Measurements from ENCODE around the gene TMEM107.
A peak's percentile ranks its signal among the peaks of the same experiment; 100 is the strongest.

The TMEM107 gene

DNA sequence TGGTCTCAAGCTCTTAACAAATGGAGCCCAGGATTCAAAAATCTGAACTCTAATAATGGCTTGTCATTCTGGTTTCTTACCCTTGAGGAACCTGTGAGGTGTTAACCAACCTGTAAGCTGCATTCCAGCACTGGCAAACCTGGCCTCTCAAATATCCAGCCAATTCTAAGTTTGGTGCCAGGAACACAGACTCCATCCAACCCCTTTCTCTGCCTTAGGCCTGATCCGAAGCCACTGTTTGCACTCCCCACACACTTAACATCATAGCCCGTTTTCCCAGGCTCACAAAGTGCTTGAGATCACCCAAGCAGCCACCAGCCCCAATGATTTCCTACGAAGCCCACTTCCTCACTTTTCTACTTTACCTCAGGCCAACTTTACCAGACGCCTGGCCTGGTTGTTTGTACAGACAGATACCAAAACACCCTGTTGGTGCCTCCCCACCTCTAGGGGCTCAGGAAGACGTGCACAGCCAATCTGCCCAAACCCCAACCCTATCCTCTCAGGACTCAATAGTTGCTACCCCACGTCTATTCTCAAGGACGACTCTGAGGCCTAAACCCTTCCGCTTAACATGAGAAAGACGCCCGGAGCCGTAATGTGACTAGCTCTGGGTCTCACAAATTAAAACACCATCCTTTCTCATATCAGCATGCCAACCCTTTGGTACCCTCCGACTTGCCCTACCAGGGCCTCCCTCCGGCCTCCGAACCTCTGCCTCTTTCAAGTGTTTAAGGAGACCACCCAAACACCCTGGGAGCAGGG lies 20.8 kb downstream of the TMEM107 start:
- peak overlapping the region; percentile 56 for H3K27ac ChIP-seq (replicated peaks)
- peak overlapping the region; percentile 47 for H3K4me3 ChIP-seq (replicated peaks; ENCODE audit: insufficient read depth, low read length)
- DNase-seq (ENCODE audit: low read depth in 1 of 2, low spot score in 1 of 2) = no peak
- no peak for TF ChIP-seq CTCF (IDR thresholded peaks at IDR 0.05; ENCODE audit: insufficient read depth, low read length)
- TF ChIP-seq POLR2AphosphoS5 (IDR thresholded peaks at IDR 0.05; ENCODE audit: low read depth) = no peak
- no peak for TF ChIP-seq SPI1 (IDR thresholded peaks at IDR 0.05; ENCODE audit: borderline replicate concordance, low read depth)
- no peak for TF ChIP-seq GABPA (IDR thresholded peaks at IDR 0.05; ENCODE audit: low read depth)
- no peak for TF ChIP-seq REST (IDR thresholded peaks at IDR 0.05; ENCODE audit: insufficient replicate concordance, low read depth)
- no peaks in the 10 kb centered on the region for H3K27me3 ChIP-seq (ENCODE audit: insufficient read depth, poor library complexity, severe bottlenecking)

- H3K4me3 ChIP-seq (replicated peaks; ENCODE audit: insufficient read depth, low read length) = no peak overlapping the region
- no peak for DNase-seq (ENCODE audit: low read depth in 1 of 2, low spot score in 1 of 2)
- TF ChIP-seq GABPA (IDR thresholded peaks at IDR 0.05; ENCODE audit: low read depth) (no peak), CTCF (IDR thresholded peaks at IDR 0.05; ENCODE audit: insufficient read depth, low read length) (no peak), SPI1 (IDR thresholded peaks at IDR 0.05; ENCODE audit: borderline replicate concordance, low read depth) (no peak), POLR2AphosphoS5 (IDR thresholded peaks at IDR 0.05; ENCODE audit: low read depth) (no peak), REST (IDR thresholded peaks at IDR 0.05; ENCODE audit: insufficient replicate concordance, low read depth) (no peak)
- H3K27ac ChIP-seq (replicated peaks) = peak overlapping the region; percentile 61; the same call in 1 of the 2 replicates
- H3K27me3 ChIP-seq (ENCODE audit: insufficient read depth, poor library complexity, severe bottlenecking) = no peaks in the 10 kb centered on the region
Measured at GRCh38 chr17:8154608-8155155, 21.5 kb downstream of the TMEM107 start.

DNA sequence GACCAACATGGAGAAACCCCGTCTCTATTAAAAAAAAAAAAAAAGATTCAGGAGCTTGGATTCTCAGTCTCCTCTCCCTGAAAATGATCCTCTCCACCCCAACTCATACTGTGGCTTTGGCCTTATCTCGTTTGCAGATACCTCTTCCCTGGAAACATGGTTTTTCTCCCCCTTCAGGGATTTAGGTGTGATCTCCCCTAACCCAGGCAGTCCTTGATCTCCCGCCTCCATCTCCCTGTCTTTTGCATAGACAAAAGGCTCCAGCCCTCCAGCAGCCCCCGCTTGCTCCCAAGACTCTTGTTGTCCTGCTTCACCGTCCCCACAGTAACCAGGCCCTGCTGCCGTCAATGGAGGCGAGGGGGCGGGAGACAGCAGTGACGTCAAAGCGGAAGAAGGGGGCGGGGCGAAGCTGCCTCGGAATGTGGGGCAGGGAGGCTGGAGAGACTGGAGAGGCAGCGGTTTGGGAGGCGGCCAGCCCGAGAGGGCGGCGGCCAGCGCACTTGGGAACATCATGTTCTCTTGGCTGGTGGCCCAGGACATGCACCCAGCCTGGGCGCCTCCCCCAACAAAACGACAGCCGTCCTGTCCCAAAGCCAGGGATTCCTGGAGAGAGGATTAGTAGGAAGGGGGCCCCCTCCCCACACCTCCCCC lies 22.1 kb downstream of the TMEM107 start:
- TF ChIP-seq GABPA (IDR thresholded peaks at IDR 0.05; ENCODE audit: low read depth) = no peak
- no peak for TF ChIP-seq POLR2AphosphoS5 (IDR thresholded peaks at IDR 0.05; ENCODE audit: low read depth)
- TF ChIP-seq SPI1 (IDR thresholded peaks at IDR 0.05; ENCODE audit: borderline replicate concordance, low read depth) = no peak
- no peak for TF ChIP-seq CTCF (IDR thresholded peaks at IDR 0.05; ENCODE audit: insufficient read depth, low read length)
- TF ChIP-seq REST (IDR thresholded peaks at IDR 0.05; ENCODE audit: insufficient replicate concordance, low read depth) = no peak
- H3K27ac ChIP-seq (replicated peaks) = peak overlapping the region; percentile 61
- no peak overlapping the region for H3K4me3 ChIP-seq (replicated peaks; ENCODE audit: insufficient read depth, low read length)
- peak; percentile 65 to 81 for DNase-seq (ENCODE audit: low read depth in 1 of 2, low spot score in 1 of 2)
- no peaks in the 10 kb centered on the region for H3K27me3 ChIP-seq (ENCODE audit: insufficient read depth, poor library complexity, severe bottlenecking)

Measured in HL-60 (cell line).